Activated CD8-positive, alpha-beta memory T cell treated with anti-CD3 and anti-CD28 coated beads, Interleukin-2, amount 50 U/mL, for 4 hours (primary cell): ENCODE measurements around the gene NT5DC3.
A peak's percentile ranks its signal among the peaks of the same experiment; 100 is the strongest.
"Not testable (repeated sequence)": the region's sequence is repeated elsewhere in the genome, so short reads cannot be mapped to it uniquely, and the experiment has no call there.

ENCODE experiments used
- DNase-seq: peaks from one replicate; pipeline ENCODE4 v3.0.0-alpha.2; 2020

Gene NT5DC3

GRCh38 chr12:103855036-103855712 lies 14.1 kb upstream of the NT5DC3 start:
- DNase-seq, result no peak

GRCh38 chr12:103854372-103854973 lies 13.4 kb upstream of the NT5DC3 start:
- DNase-seq, result no peak

GRCh38 chr12:103852498-103852997 lies 11.5 kb upstream of the NT5DC3 start:
- DNase-seq, result no peak

GRCh38 chr12:103851127-103851526 lies 10.1 kb upstream of the NT5DC3 start:
- no peak for DNase-seq

GRCh38 chr12:103850429-103850828 lies 9.4 kb upstream of the NT5DC3 start:
- DNase-seq, result no peak

- DNase-seq, result no peak
Observed at GRCh38 chr12:103848917-103849491, 8.0 kb upstream of the NT5DC3 start.

GRCh38 chr12:103848143-103848542 lies 7.1 kb upstream of the NT5DC3 start:
- no peak for DNase-seq

GRCh38 chr12:103846415-103846814 lies 5.4 kb upstream of the NT5DC3 start:
- DNase-seq, result no peak

- no peak for DNase-seq
Observed at GRCh38 chr12:103844305-103844704, 3.3 kb upstream of the NT5DC3 start.

- DNase-seq, result peak; percentile 24
Observed at GRCh38 chr12:103841690-103842584, 903 bp upstream of the NT5DC3 start.

- DNase-seq, result peak; percentile 27
Observed at GRCh38 chr12:103840462-103840875, 565 bp downstream of the NT5DC3 start.

GRCh38 chr12:103839609-103840461 lies 1.2 kb downstream of the NT5DC3 start:
- no peak for DNase-seq

GRCh38 chr12:103839103-103839502 lies 1.9 kb downstream of the NT5DC3 start:
- no peak for DNase-seq

- DNase-seq, result no peak
Observed at GRCh38 chr12:103838254-103838914, 2.6 kb downstream of the NT5DC3 start.

GRCh38 chr12:103836345-103836744 lies 4.7 kb downstream of the NT5DC3 start:
- no peak for DNase-seq

- not testable (repeated sequence) for DNase-seq
Observed at GRCh38 chr12:103835747-103836335, 5.2 kb downstream of the NT5DC3 start.

GRCh38 chr12:103834942-103835341 lies 6.1 kb downstream of the NT5DC3 start:
- no peak for DNase-seq

- no peak for DNase-seq
Observed at GRCh38 chr12:103833891-103834290, 7.1 kb downstream of the NT5DC3 start.

- DNase-seq, result no peak
Observed at GRCh38 chr12:103833095-103833775, 7.8 kb downstream of the NT5DC3 start.
